ENCODE results near the gene FAM174B.

The FAM174B gene

GRCh38 chr15:92664178-92664900 lies 8.8 kb upstream of the FAM174B start:
- DNase-seq (ENCODE audit: low read depth): no peak

DNA sequence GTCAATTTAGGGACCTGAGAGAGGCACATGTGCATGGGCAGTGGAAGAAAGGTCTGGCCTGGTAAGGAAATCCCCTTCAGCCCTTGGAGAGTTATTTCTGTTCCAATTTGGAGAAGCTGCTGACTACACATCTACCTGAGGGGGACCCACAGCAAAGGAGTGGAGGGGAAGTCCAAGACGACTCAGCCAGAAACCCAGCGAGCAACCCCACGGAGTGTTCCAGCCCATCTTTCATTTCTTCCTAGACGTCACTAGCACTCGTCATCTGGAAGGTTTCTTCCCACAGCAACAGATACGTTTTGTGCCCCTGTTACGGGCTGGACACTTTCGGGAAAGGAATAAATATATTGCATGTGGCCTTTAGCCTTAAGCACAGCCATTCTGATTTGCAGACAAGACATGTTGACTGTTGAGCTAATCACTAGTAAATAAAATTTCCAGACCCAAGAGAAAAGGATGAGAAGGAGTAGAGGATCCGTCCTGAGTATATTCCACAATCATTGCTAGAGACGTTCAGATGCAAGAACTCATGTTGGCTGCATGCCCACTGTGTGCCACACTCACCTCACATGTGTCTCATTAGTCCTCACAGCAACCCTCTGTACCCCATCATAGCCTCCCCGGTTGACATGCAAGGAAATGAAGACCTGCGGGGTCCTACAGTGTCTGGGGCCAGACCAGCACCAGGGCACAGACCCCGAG lies 7.8 kb upstream of the FAM174B start:
- no peak for DNase-seq (ENCODE audit: low read depth)

- no peak for DNase-seq (ENCODE audit: low read depth)
Measured at GRCh38 chr15:92662762-92663161, 7.2 kb upstream of the FAM174B start.

- no peak for DNase-seq (ENCODE audit: low read depth)
Measured at GRCh38 chr15:92661956-92662355, 6.4 kb upstream of the FAM174B start.

- no peak for DNase-seq (ENCODE audit: low read depth)
Measured at GRCh38 chr15:92661069-92661468, 5.5 kb upstream of the FAM174B start.

- DNase-seq (ENCODE audit: low read depth): no peak
Measured at GRCh38 chr15:92657486-92657885, 1.9 kb upstream of the FAM174B start.

DNA sequence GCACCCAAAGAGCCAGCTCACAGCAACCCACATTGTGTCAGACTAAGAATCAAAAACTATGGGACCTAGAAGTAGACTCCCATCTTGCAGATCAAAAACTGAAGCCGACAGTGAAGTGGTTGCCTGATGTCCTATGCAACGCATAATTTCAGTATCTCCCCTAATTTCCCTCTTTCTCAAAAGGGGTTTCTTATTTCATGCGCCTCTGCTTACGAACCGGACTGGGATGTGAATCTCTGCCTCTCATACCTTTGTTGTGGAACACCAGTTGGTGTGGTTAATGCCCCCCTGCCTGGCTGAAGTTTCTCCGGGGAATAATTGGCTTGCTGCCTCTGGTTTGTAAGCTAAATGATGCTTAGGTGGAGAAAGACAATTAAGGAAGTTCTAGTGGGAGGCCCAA lies 514 bp upstream of the FAM174B start:
- no peak for DNase-seq (ENCODE audit: low read depth)

GRCh38 chr15:92654662-92655061 lies 913 bp downstream of the FAM174B start:
- no peak for DNase-seq (ENCODE audit: low read depth)

DNA sequence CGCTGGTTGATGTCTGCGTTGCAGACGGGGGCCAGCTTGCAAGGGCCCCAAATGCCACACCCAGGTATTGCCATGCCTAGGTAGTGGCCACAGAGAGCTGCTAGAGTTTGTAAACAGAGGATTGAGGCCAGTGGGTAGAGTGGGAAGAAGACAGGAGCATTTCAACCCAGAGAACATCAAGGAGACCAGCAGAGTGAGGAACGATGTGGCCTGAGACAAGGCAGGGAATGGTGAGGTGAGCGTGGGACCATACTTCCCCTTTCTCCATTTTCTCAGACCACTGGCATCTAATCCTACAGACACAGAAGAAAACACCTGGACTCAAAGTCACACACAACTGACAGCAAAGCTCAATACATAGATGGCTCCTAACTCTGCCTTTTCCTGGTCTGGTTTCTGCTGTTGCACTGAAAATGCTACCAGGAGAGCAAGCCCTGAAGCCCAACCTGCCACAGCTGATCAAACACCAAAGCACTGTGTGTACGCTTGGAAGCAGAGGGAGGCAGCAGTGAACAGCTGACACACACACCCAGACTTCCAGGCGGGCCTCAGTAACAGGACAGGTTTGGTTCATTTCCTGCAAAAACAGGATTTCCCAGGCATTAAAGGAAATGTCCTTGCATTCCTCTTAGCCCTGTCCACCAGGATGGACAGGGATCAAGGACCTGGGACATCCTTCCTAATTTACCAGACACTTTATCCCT lies 1.6 kb downstream of the FAM174B start:
- no peak for DNase-seq (ENCODE audit: low read depth)

- no peak for DNase-seq (ENCODE audit: low read depth)
Measured at GRCh38 chr15:92653366-92653765, 2.2 kb downstream of the FAM174B start.

DNA sequence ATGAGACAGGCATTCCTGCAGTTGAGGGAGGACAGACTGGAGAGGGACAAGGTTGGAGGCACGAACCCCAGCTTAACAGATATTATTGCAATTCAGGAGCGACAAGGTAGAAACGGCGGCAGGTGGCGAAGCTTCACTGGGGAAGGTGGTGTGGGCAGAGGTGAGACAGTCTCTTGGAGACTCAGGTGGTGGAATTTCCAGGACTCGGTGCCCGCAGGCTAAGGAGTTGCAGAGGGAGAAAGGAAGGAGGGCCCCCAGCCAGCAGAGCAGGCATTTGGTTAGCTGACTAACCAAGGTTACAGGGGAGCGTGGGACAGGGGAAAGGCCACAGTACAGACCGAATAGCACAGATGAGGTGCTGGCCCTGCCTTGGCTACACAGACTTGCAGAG lies 3.0 kb downstream of the FAM174B start:
- no peak for DNase-seq (ENCODE audit: low read depth)

DNA sequence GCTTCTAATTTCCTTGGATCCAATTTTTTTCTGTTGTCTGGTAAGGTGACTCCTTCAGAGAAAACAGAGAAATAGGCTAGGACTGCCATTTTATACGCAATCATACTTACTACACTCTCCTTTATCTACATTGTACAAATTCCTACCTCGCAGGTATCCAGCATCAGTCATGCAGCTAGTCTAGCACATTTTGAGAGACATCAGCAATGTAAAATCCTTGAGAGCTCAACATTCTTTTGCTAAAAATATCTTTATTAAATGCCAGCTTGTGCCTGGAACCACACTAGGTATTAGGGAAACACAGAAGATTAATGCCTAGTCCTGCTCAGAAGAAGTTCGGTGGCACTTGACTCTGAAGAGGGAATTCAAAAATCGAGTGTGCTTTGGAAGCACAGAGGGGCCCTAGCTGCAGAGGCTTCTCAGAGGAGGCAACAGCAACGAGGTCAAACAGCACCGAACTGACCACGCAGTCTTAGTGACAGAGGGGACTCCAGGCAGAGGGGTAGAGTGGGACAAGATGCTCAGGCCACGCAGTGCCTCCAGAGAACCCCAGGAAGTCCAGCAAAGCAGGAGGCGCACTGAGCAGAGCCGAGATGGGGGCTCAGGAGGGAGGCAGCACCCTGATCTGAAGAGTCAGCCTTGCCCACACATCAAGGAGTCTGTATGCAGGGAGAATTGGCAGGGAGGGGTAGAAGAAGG lies 3.5 kb downstream of the FAM174B start:
- no peak for DNase-seq (ENCODE audit: low read depth)

DNA sequence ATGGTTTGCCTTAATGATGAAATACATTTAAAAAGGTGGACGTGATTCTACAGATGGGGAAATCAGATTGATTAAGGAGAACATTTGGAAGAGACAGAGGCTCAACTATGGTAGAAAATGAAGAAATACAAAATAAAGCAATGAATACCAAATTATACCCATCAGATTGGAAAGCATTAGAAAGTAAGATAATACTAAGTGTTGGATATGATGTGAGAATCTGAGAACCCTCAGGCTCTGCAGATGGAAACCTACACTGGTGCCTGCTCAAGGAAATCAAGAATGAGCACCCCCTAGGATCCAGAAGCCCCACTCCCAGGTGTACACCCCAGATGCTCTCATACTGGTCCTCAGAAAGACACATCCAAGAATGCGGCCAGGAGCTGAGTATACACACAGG lies 4.6 kb downstream of the FAM174B start:
- no peak for DNase-seq (ENCODE audit: low read depth)

DNA sequence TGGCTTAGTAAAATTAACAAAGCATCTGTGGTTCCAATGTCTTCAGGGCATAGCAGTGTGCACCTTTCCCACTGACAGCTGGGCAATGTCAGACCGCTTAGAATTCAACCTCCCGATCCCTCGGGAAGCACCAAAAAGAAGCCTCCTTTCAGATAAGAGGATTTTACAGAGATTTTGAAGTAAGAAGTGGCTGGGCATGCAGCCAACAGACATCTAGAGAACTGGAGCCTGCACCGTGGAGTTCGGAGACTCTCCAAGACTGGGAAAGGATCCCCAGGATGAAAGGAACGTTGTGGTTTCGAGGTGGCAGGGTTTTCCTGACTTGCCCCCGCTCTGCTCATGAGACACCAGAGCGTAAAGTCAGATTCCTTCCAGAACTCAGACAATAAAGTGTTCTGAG lies 5.3 kb downstream of the FAM174B start:
- no peak for DNase-seq (ENCODE audit: low read depth)

- DNase-seq (ENCODE audit: low read depth): no peak
Measured at GRCh38 chr15:92648190-92648875, 7.2 kb downstream of the FAM174B start.

DNA sequence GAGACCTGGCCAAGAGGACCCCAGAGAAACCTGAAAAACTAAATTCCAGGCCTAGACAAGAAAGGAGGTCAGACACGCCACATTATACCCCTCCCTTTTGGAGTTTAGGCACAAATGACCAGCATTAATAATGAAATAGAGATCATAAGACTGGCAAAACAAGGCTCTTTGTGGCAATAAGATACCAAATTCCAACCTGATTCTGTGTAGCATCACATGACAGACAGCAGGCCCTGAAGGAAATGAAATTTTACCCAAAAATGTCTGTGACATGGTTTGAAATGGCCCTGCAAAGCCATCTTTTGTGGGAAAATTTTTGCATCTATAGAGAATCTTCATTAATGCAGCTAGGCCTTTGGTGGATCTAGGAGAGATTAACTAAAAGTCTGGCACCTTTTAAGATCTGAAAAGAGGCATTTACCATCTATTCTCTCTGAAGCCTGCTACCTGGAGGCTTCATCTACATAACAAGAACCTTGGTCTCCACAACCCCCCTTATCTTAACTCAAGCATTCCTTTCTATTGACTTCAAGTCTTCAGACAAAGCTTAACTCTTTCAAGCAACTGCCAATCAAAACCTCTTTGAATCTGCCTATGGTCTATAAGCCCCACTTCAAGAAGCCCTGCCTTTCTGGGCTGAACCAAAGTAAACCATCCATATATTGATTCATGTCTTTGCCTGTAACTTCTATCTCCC lies 8.0 kb downstream of the FAM174B start:
- no peak for DNase-seq (ENCODE audit: low read depth)

GRCh38 chr15:92646216-92646615 lies 9.4 kb downstream of the FAM174B start:
- no peak for DNase-seq (ENCODE audit: low read depth)

DNA sequence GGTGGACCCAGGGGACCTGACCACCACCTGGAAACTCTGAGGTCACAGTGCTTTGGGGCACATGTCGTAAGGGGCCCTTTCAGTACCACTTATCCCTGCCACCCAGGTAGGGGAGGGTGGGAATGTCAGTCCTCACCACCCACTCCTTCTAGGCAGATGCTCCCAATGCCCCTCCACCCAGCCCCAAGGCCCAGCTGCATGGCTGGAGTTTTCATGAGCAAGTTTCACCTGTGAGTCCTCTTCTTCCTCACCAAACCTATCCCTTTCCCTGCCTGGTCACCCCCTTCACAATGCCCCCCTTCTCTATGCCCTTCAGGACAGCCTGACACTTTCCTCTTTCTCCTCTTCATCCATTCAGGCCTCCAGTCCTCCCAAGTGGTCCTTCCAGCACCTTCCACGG lies 9.8 kb downstream of the FAM174B start:
- DNase-seq (ENCODE audit: low read depth): no peak

GRCh38 chr15:92645051-92645631 lies 10.4 kb downstream of the FAM174B start:
- DNase-seq (ENCODE audit: low read depth): no peak

DNA sequence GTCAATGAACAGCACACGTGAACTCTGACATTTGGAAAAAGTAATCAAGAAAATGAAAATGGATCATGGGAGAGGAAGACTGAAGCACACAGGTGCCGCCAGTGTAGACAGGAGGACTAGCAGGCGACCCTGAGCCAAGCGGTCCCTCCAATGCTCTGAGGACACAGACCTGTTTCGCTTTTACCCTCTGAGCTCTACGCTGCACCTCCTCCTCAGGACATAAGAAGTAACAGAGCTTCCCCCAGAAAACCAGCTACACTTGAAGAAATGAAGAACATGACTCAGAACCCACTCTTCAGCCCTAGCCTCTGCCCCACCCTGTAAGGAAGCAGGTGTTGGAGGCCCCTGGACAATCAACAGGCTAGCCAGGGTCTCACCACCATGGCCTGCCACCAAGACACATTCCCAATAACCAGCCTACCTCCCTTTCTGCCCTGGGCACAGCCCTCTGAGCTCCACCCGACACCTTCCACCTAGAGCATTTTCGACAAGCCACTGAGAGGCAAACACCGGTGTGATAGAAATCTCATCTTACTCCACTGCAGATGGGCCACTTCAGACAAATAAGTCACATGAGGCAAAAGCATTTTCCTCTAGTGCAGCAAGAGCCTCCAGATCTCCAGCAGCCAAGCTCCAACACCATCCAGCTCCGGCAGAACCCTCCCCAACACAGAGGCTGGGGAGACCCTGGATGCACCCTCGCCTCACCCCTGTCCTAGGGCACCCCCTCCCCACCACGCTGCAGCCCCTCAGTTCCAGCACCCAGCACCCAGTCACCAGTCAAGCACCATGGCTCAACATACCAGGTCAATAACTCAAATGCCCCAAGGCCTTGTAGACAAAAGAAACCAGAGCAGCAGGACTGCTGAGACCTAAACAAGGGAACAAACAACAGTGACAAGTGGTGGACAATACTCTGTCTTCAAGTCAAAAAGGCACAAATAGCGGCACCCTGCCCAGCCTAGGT lies 11.4 kb downstream of the FAM174B start:
- no peak for DNase-seq (ENCODE audit: low read depth)
